Mesothelial cell of epicardium (in vitro differentiated cells): ENCODE results near the gene AUTS2. TPM values are rescaled to one million over a fixed set of nuclear protein-coding genes. Genes with fewer than 3 reads are reported as not detected.

Experiments
- DNase-seq, 2 experiments: peaks; one replicate each; pipeline ENCODE4 v3.0.0; 2021; ENCODE audit warnings: low spot score in 2 of 2; ENCODE audit not compliant: unreplicated experiment in 2 of 2
- H3K27ac Mint-ChIP-seq: 2 replicates; pipeline ENCODE4 v1.8.0; 2021; ENCODE audit warnings: mixed read lengths
- H3K27me3 Mint-ChIP-seq: 2 replicates; pipeline ENCODE4 v1.8.0; 2021; ENCODE audit warnings: low read depth, mixed read lengths
- H3K36me3 Mint-ChIP-seq: 2 replicates; pipeline ENCODE4 v1.8.0; 2021; ENCODE audit warnings: mixed read lengths
- H3K4me1 Mint-ChIP-seq: 2 replicates; pipeline ENCODE4 v1.8.0; 2021; ENCODE audit warnings: mixed read lengths
- H3K4me3 Mint-ChIP-seq: 2 replicates; pipeline ENCODE4 v1.8.0; 2021; ENCODE audit warnings: mild to moderate bottlenecking, moderate library complexity, mixed read lengths
- H3K9me3 Mint-ChIP-seq: 2 replicates; pipeline ENCODE4 v1.8.0; 2021; ENCODE audit warnings: mixed read lengths
- CTCF ChIP-seq: fragments of 200-600 bp; sonication (generic); IDR thresholded peaks from one replicate; pipeline ENCODE4 v1.5.0; 2021; ENCODE audit warnings: antibody characterized with exemption; ENCODE audit not compliant: unreplicated experiment
- total RNA-seq: library from RNA; stranded (reverse); gene quantifications from 3 replicates; pipeline ENCODE4 v1.2.1, GENCODE V29; 2021

The AUTS2 gene
- total RNA-seq, 1 donor from 2014 or later: 135 TPM

- Mint-ChIP-seq H3K36me3 (no peaks in the 10 kb centered on the region), H3K9me3 (no peaks in the 10 kb centered on the region), H3K4me3 (no peak overlapping the region), H3K27me3 (no peaks in the 10 kb centered on the region), H3K27ac (no peak overlapping the region), H3K4me1 (peaks cover 6% of the 10 kb centered on the region)
- no peak for DNase-seq
- TF ChIP-seq CTCF: no peak
These were observed 779.7 kb downstream of the AUTS2 start for GRCh38 chr7:70377957-70378356.

GRCh38 chr7:70379210-70379609 is 780.9 kb downstream of the AUTS2 start:
- no peak overlapping the region for H3K4me3 Mint-ChIP-seq
- no peaks in the 10 kb centered on the region for H3K36me3 Mint-ChIP-seq
- no peak for DNase-seq
- H3K4me1 Mint-ChIP-seq: peaks cover 12% of the 10 kb centered on the region
- no peak for TF ChIP-seq CTCF
- H3K9me3 Mint-ChIP-seq: no peaks in the 10 kb centered on the region
- H3K27me3 Mint-ChIP-seq: no peaks in the 10 kb centered on the region
- no peak overlapping the region for H3K27ac Mint-ChIP-seq

DNA sequence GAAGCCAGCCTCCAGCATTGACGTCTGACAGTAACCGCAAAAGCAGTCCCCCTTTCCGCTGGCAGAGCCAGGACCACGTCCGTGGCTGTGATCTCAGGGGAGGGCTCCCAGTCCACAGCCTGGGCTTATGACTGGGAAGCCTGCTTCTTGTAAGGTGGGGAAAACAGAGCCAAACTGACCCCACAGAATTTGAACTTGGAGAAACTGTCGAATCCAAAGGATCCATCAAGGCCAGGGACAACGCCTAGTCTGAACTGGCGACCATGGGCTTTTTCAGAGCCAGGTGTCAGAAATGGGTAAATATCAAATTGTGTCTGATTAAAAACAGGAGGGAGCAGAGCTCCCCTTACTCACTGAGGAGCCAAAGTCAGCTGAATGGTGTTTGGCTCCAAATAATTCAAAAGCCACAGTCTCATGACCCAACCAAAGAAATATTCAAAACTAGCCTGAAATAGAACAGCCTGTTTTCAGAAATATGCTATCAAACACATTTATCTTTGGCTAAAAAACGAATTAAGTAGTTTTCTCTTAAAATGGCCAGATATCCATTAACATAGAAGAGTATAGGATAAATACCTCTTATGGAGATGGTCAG is 782.2 kb downstream of the AUTS2 start:
- Mint-ChIP-seq H3K27ac (no peak overlapping the region), H3K27me3 (no peaks in the 10 kb centered on the region), H3K9me3 (no peaks in the 10 kb centered on the region), H3K36me3 (no peaks in the 10 kb centered on the region), H3K4me3 (no peak overlapping the region), H3K4me1 (peaks cover 12% of the 10 kb centered on the region)
- no peak for TF ChIP-seq CTCF
- no peak for DNase-seq

DNA sequence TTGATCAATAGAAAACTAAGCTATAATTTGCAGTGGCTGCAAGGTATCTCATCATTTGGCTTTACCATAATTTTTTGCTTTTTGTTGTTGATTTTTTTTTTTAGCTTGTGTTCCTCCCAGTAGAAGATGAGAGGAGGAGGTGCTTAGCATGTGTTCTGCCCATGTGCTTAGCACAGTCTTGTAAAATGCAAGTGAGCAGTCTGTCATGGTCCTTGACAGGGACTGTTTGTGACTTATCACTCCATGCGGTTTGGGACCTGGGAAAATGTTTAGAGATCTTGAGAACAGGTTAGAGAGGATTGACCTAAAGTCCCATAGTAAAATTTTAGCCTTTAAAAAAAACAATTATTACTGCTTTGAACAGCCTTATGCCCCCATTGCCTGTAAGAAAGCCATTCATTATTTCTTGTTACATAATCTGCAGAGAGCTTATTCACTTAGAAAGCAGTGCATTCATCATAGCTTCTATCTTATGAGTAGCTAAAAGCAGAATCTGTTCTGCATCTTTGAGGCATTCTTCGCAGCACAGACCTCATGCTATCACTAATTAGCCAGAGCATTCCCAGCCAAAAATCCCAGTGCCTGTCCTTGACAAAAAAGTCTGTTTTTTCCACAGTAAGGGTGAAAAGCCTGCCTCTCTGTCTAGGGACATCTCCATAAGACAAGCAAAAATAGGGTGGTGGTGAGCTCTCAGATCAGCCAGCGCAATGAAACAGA is 784.9 kb downstream of the AUTS2 start:
- H3K27me3 Mint-ChIP-seq: no peaks in the 10 kb centered on the region
- no peak for TF ChIP-seq CTCF
- H3K4me3 Mint-ChIP-seq: no peak overlapping the region
- no peak for DNase-seq
- no peaks in the 10 kb centered on the region for H3K36me3 Mint-ChIP-seq
- no peak overlapping the region for H3K27ac Mint-ChIP-seq
- no peaks in the 10 kb centered on the region for H3K9me3 Mint-ChIP-seq
- peaks cover 12% of the 10 kb centered on the region for H3K4me1 Mint-ChIP-seq

DNA sequence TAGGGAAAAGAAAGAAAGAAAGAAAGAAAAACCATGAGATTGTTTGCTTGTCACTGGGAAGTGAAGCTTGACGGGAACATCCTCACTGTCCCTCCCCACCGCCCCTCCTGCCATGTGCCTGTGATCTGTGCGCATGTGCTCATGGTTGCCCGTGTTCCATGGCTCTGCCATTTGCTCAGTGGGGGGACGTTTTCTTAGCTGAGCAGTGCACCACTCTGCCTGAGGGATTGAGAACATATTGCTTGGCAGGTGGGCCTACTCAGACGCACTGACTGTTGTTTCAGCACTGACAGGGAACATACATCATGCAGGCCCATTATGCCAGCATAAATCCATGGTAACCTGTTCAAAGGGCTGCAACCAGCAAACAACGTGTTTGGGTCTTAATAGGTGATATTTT is 785.7 kb downstream of the AUTS2 start:
- TF ChIP-seq CTCF: no peak
- no peak overlapping the region for H3K4me3 Mint-ChIP-seq
- H3K9me3 Mint-ChIP-seq: no peaks in the 10 kb centered on the region
- no peak overlapping the region for H3K27ac Mint-ChIP-seq
- H3K36me3 Mint-ChIP-seq: no peaks in the 10 kb centered on the region
- H3K27me3 Mint-ChIP-seq: no peaks in the 10 kb centered on the region
- peaks cover 12% of the 10 kb centered on the region for H3K4me1 Mint-ChIP-seq
- DNase-seq: no peak
